GM19328 (cell line): ENCODE data around the gene CLSTN1.

Source experiments
- ATAC-seq: cut with Tn5 transposase; IDR thresholded peaks from one replicate; pipeline ENCODE4 v1.9.1; 2021; ENCODE audit warnings: mild to moderate bottlenecking, moderate library complexity; ENCODE audit not compliant: unreplicated experiment

Gene CLSTN1

GRCh38 chr1:9852004-9852403, 28.2 kb upstream of the CLSTN1 start:
- no peak for ATAC-seq

GRCh38 chr1:9850442-9851162, 26.8 kb upstream of the CLSTN1 start:
- ATAC-seq: no peak

GRCh38 chr1:9849691-9850441, 26.1 kb upstream of the CLSTN1 start:
- ATAC-seq: no peak

- no peak for ATAC-seq
Measured at GRCh38 chr1:9848022-9848421, 24.3 kb upstream of the CLSTN1 start.

GRCh38 chr1:9847269-9847668, 23.5 kb upstream of the CLSTN1 start:
- no peak for ATAC-seq

GRCh38 chr1:9846611-9847171, 22.9 kb upstream of the CLSTN1 start:
- ATAC-seq: no peak

- no peak for ATAC-seq
Measured at GRCh38 chr1:9845914-9846313, 22.1 kb upstream of the CLSTN1 start.

GRCh38 chr1:9844756-9845155, 21.0 kb upstream of the CLSTN1 start:
- ATAC-seq: no peak

- ATAC-seq: no peak
Measured at GRCh38 chr1:9844106-9844505, 20.3 kb upstream of the CLSTN1 start.

GRCh38 chr1:9843576-9843945, 19.8 kb upstream of the CLSTN1 start:
- ATAC-seq: no peak

- no peak for ATAC-seq
Measured at GRCh38 chr1:9842781-9843575, 19.2 kb upstream of the CLSTN1 start.

- no peak for ATAC-seq
Measured at GRCh38 chr1:9842073-9842711, 18.4 kb upstream of the CLSTN1 start.

GRCh38 chr1:9841460-9841859, 17.7 kb upstream of the CLSTN1 start:
- no peak for ATAC-seq

GRCh38 chr1:9840176-9840575, 16.4 kb upstream of the CLSTN1 start:
- no peak for ATAC-seq

GRCh38 chr1:9838946-9839345, 15.2 kb upstream of the CLSTN1 start:
- no peak for ATAC-seq

GRCh38 chr1:9836632-9836960, 12.8 kb upstream of the CLSTN1 start:
- ATAC-seq: no peak

- ATAC-seq: no peak
Measured at GRCh38 chr1:9835758-9836631, 12.2 kb upstream of the CLSTN1 start.

GRCh38 chr1:9835404-9835757, 11.6 kb upstream of the CLSTN1 start:
- ATAC-seq: no peak

GRCh38 chr1:9833632-9834031, 9.9 kb upstream of the CLSTN1 start:
- no peak for ATAC-seq

- no peak for ATAC-seq
Measured at GRCh38 chr1:9827558-9828185, 3.9 kb upstream of the CLSTN1 start.
